ENCODE data around the gene C3orf18. TPM values are rescaled to one million over a fixed set of nuclear protein-coding genes. Genes with fewer than 3 reads are reported as not detected.
A peak's percentile ranks its signal among the peaks of the same experiment; 100 is the strongest.

The C3orf18 gene
- total RNA-seq, 2 experiments from 2014 or later, result 37.9 to 41.3 TPM

DNA sequence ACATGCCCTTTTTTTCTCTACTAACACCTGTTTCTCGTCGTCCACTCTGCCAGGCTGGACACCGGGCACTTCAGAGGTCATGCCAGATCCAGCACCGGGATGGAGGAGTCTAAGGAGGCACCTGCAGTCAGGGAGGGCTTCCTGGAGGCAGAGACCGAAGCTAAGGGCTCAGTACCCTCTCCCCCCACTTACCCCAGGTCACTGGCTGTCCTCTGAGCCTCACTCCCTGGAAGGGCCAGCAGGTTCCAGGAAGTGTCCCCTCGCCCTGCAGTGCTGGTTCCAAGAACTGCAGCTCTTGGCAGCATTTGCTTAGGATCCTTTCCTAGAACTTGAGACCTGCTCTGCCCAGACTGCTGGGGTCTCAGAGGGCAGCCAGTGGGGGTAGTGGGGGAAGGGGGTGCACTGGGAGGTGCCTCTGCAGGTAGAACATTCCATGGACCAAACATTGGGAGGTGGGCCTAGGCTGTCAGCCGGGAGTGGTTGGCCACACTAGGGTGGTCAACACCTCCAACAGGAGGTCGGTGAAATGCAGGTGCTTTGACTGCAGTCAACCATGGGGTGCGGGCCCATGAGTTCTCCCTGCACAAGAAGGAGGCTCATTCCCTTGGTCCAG is 32.7 kb upstream of the C3orf18 start:
- ATAC-seq (no peak), DNase-seq (peak; percentile 65)
- Mint-ChIP-seq H3K36me3 (ENCODE audit: low read depth) (peaks cover 61% of the 10 kb centered on the region), H3K9me3 (no peaks in the 10 kb centered on the region), H3K27ac (peak overlapping the region; percentile 100), H3K27me3 (no peaks in the 10 kb centered on the region), H3K4me1 (ENCODE audit: low read depth) (peaks cover 76% of the 10 kb centered on the region), H3K4me3 (peak overlapping the region; percentile 94)
- intact Hi-C loops (cut with micrococcal nuclease), result no loop called here
- TF ChIP-seq, protein P1, sequence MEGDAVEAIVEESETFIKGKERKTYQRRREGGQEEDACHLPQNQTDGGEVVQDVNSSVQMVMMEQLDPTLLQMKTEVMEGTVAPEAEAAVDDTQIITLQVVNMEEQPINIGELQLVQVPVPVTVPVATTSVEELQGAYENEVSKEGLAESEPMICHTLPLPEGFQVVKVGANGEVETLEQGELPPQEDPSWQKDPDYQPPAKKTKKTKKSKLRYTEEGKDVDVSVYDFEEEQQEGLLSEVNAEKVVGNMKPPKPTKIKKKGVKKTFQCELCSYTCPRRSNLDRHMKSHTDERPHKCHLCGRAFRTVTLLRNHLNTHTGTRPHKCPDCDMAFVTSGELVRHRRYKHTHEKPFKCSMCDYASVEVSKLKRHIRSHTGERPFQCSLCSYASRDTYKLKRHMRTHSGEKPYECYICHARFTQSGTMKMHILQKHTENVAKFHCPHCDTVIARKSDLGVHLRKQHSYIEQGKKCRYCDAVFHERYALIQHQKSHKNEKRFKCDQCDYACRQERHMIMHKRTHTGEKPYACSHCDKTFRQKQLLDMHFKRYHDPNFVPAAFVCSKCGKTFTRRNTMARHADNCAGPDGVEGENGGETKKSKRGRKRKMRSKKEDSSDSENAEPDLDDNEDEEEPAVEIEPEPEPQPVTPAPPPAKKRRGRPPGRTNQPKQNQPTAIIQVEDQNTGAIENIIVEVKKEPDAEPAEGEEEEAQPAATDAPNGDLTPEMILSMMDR (IDR thresholded peaks at IDR 0.05), result no peak
- POLR2A ChIA-PET, result interaction anchor here (1.3 to 25.8 kb wide), 5 partner anchors 3 to 263 kb away, joined by 3 to 2276 read pairs (median 1836); partner anchors contain the start of genes C3orf18, CISH, HEMK1 and MAPKAPK3
- CTCF ChIA-PET, result interaction anchor here (6.2 to 25.1 kb wide), 4 partner anchors 11 to 27 kb away, joined by 46 to 769 read pairs (median 148); partner anchors contain the start of genes C3orf18, CISH, HEMK1 and MAPKAPK3

GRCh38 chr3:50599716-50600118 is 32.2 kb upstream of the C3orf18 start:
- peak overlapping the region; percentile 94 for H3K4me3 Mint-ChIP-seq
- DNase-seq (peak; percentile 42), ATAC-seq (no peak)
- no peaks in the 10 kb centered on the region for H3K27me3 Mint-ChIP-seq
- peaks cover 56% of the 10 kb centered on the region for H3K36me3 Mint-ChIP-seq (ENCODE audit: low read depth)
- TF ChIP-seq, protein P1 (IDR thresholded peaks at IDR 0.05), result no peak
- no peaks in the 10 kb centered on the region for H3K9me3 Mint-ChIP-seq
- peak overlapping the region; percentile 100 for H3K27ac Mint-ChIP-seq
- intact Hi-C loops (cut with micrococcal nuclease), result no loop called here
- peaks cover 76% of the 10 kb centered on the region for H3K4me1 Mint-ChIP-seq (ENCODE audit: low read depth)
- ChIA-PET POLR2A (interaction anchor here (1.3 to 25.8 kb wide), 4 partner anchors 2 to 259 kb away, joined by 3 to 2276 read pairs (median 1836); partner anchors contain the start of genes C3orf18, CISH, HEMK1 and MAPKAPK3), CTCF (interaction anchor here (6.2 to 25.1 kb wide), 4 partner anchors 10 to 27 kb away, joined by 46 to 769 read pairs (median 148); partner anchors contain the start of genes C3orf18, CISH, HEMK1 and MAPKAPK3)

- no peaks in the 10 kb centered on the region for H3K27me3 Mint-ChIP-seq
- no peaks in the 10 kb centered on the region for H3K9me3 Mint-ChIP-seq
- ChIA-PET CTCF (interaction anchor here (6.2 to 25.1 kb wide), 4 partner anchors 10 to 26 kb away, joined by 46 to 769 read pairs (median 148); partner anchors contain the start of genes C3orf18, CISH, HEMK1 and MAPKAPK3), POLR2A (interaction anchor here (0.7 to 25.8 kb wide), 4 partner anchors 2 to 24 kb away, joined by 3 to 2276 read pairs (median 1836); partner anchors contain the start of genes C3orf18, CISH, HEMK1 and MAPKAPK3)
- intact Hi-C loops (cut with micrococcal nuclease), result no loop called here
- peaks cover 54% of the 10 kb centered on the region for H3K36me3 Mint-ChIP-seq (ENCODE audit: low read depth)
- DNase-seq (peak; percentile 27), ATAC-seq (no peak)
- H3K27ac Mint-ChIP-seq, result peak overlapping the region; percentile 100
- H3K4me1 Mint-ChIP-seq (ENCODE audit: low read depth), result peaks cover 77% of the 10 kb centered on the region
- peak overlapping the region; percentile 94 for H3K4me3 Mint-ChIP-seq
- TF ChIP-seq, protein P1 (IDR thresholded peaks at IDR 0.05), result no peak
These were observed 31.7 kb upstream of the C3orf18 start for GRCh38 chr3:50599115-50599715.

GRCh38 chr3:50594253-50594785 is 26.8 kb upstream of the C3orf18 start:
- TF ChIP-seq, protein P1 (IDR thresholded peaks at IDR 0.05), result no peak
- DNase-seq (no peak), ATAC-seq (no peak)
- peak overlapping the region; percentile 100 for H3K27ac Mint-ChIP-seq
- ChIA-PET POLR2A (interaction anchor here (0.7 to 25.8 kb wide), 6 partner anchors 9 to 792 kb away, joined by 3 to 1836 read pairs (median 4); partner anchors contain the start of genes C3orf18, CISH, HEMK1 and MAPKAPK3), CTCF (interaction anchor here (1.2 to 10.4 kb wide), 4 partner anchors 10 to 58 kb away, joined by 3 to 283 read pairs (median 173); partner anchors contain the start of genes C3orf18, HEMK1 and MAPKAPK3)
- H3K27me3 Mint-ChIP-seq, result no peaks in the 10 kb centered on the region
- peaks cover 49% of the 10 kb centered on the region for H3K36me3 Mint-ChIP-seq (ENCODE audit: low read depth)
- peaks cover 70% of the 10 kb centered on the region for H3K4me1 Mint-ChIP-seq (ENCODE audit: low read depth)
- no peak overlapping the region for H3K4me3 Mint-ChIP-seq
- H3K9me3 Mint-ChIP-seq, result no peaks in the 10 kb centered on the region
- intact Hi-C loops (cut with micrococcal nuclease), result no loop called here

Measured in activated CD8-positive, alpha-beta T cell treated with anti-CD3 and anti-CD28 coated beads for 36 hours (primary cell).